ENCODE measurements around the gene LRFN2.

Gene LRFN2

DNA sequence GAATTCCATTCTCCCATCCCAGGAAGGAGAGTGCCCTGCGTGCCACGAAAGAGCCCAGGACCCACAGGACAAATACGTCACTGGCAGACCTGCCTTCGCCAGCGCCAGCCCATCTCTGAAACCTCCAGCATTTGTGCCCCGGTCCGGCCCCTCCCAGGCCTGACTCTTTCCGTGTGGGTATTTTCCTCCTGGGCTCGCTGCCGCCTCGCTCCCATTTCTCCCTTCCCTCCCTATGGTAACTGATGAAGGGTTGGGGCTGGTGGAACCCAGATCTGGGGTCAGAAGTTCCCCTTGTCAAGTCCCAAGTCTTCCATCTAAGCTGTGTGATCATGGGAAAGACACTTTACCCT is 208.5 kb downstream of the LRFN2 start:
- DNase-seq (ENCODE audit: low read depth in 2 of 2): no peak

DNA sequence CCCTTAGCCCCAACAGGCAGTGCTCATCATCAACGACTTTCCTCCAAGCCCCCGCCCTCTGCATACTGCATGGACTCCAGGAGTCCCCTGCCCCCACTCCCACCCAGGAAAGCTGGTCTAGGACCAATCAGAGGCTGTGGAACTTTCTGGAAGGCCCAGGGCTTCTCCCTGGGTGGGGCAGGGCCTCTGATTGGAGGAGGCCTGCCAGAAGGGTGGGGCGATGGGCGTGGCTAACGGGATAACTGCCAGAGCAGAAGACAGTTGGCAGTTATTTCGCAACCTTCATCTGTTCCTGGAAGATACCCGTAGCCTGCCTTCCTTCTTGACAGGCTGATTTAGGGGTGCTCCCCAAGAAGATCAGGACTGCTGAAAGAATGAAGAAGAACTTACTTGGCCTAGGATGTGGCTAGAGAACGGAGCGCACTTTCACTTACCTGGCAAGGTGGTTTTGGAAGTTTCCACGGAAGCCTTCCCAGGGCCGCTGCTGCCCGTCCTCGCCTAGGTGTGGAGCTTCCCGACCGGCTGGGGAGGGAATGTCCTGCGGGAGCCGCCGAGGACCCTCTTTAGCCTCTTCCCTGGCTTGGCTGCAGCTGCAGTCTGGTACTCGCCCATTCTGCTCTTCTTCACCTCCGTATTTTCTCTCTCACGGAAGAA is 209.0 kb downstream of the LRFN2 start:
- DNase-seq (ENCODE audit: low read depth in 2 of 2): no peak

DNA sequence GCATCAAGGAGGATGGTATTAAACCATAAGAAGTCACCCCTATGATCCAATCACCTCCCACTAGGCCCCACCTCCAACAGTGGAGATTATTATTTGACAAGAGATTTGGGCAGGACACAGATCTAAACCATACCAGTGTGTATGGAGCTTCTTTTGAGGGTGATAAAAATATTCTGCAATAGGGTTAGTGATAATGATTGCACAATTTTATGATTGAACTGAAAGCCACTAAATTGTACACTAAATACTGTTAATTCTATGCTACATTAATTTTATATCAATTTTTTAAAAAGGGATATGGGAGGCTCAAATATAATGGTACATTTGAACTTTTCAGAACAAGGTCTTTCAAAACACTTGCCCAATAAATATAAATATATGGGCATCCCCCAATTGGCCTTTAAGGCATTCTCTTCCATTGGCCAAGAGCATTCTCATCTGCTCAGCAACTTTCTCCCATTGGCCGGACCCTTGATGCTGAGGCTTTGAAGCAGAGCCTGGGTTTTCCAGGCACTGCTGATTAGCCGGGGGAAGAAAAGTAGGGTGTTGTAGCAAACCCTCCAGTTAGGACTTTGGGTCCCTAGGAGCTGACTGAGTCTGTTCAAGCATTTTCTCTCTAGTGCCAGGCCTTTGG is 209.9 kb downstream of the LRFN2 start:
- no peak for DNase-seq (ENCODE audit: low read depth in 2 of 2)

DNA sequence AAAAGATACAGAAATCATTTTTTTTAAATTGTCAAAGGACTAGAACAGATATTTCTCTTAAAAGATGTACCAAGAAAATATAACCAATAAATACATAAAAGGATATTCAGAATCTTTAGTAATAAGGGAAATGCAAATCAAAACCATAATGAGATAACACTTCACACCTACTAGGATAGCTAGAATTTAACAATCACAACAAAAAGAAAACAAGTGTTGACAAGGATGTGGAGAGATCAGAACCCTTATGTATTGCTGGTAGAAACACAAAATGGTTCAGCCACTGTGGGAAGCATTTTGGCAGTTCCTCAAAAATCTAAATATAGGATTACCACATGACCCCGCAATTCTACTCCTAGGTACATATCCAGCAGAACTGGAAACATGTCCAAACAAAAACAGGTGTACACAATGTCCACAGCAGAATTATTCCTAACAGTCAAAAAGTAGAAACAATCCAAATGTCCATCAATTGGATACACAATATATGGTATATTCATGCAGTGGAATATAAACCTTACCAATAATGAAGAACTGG is 211.0 kb downstream of the LRFN2 start:
- no peak for DNase-seq (ENCODE audit: low read depth in 2 of 2)

DNA sequence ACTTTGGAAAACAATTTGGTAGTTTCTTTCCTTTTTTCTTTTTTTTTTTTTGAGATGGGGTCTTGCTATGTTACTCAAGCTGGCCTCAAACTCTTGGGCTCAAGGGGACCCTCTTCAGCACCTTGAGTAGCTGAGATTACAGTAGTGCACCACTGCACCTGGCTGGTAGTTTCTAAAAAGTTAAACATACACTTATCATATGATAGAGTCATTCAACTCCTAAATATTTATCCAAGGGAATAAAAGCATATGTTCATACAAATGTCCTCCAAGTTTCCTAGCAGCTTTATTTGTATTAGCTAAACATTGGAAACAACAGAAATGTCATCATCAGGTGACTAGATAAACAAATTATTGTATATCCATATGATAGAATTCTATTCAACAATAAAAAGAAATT is 213.9 kb downstream of the LRFN2 start:
- no peak for DNase-seq (ENCODE audit: low read depth in 2 of 2)

DNA sequence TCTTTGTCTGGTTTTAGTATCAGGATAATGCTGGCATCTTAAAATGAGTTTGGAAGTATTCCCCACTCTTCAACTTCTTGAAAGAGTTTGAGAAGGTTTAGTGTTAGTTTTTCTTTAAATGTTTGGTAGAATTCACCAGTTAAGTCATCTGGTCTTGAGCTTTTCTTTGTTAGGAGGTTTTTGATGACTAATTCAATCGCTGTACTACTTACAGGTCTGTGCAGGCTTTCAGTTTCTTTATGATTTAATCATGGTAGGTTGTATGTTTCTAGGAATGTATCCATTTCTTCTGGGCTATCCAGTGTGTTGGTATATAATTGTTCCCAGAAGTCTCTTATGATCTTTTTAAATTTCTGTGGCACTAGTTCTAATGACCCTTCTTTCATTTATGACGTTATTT is 215.5 kb downstream of the LRFN2 start:
- no peak for DNase-seq (ENCODE audit: low read depth in 2 of 2)

DNA sequence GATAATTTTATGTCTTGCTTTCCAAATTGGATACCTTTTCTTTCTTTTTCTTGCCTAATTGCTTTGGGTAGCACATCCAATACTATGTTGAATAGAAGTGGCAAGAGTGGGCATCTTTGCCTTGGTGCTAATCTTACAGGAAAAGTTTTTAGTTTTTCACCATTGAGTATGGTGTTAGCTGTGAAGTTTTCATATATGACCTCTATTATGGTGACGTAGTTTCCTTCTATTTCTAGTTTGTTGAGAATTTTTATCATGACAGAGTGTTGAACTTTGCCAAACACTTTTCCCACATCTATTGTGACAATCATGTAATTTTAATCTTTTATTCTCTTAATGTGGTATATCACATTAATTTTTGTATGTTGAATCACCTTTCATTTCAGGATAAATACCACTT is 216.1 kb downstream of the LRFN2 start:
- no peak for DNase-seq (ENCODE audit: low read depth in 2 of 2)

DNA sequence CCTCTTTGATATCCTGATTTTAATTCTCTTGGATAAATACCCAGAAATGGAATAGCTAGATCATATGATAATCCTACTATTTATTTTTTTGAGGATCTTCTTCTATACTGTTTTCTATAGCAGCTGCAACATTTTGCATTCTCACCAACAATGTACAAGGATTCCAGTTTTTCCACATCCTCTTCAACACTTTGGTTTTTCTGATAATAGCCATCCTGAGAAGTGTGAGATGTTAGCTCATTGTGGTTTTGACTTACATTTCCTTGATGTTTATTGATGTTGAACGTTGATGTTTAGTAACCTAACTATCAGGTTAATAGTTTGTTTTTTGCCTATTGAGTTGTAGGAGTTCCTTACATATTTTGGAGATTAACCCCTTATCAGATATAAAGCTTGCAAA is 217.3 kb downstream of the LRFN2 start:
- no peak for DNase-seq (ENCODE audit: low read depth in 2 of 2)

DNA sequence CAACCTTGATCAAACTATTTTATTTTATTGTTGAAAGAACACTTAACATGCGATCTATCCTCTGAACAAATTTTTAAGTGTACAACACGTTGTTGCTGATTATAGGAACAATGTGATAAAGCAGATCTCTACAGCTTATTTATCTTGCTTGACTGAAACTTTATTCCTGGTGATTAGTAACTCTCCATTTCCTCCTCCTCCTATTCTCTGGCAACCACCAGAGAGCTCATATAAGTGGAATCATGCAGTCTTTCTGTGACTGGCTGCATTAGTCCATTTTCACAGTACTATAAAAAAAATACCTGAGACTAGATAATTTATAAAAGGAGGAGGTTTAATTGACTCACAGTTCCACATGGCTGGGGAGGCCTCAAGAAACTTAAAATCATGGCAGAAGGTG is 218.1 kb downstream of the LRFN2 start:
- DNase-seq (ENCODE audit: low read depth in 2 of 2): no peak

DNA sequence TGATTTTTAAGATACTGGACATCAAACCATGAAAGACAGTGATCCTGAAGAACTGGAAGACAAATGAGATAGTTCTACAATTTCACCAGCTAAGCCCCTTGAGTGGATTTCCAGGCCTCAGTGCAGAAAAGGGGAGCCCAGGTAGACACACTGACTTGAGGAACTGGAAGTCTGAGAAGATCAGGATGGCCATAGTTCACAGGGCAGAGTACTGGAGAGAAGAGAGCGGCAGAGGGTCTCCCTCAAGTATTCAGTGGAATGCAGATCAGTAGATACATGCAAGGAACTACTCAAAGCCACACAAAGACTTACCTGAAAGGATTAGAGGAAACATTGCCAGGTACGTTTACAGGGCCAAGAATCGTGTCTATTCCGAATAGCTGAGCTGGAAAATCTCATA is 224.3 kb downstream of the LRFN2 start:
- no peak for DNase-seq (ENCODE audit: low read depth in 2 of 2)

DNA sequence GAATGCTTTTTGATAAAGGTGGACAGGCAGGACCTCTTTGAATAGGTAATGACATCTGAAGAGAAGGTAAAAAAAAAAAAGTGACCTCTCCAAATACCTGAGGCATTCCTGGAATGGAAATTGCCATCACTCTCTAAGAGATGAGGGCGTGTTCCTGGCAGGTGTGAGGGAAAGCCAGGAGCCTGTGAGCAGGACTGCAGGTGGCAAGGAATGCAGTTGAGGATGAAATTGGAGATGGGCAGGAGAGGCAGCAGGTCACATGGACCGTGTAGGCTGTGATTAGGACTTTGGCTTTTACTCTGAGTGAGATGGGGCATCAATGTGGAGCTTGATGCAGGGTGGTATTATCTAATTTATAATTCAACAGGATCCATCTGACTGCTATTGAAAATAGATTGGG is 227.4 kb downstream of the LRFN2 start:
- no peak for DNase-seq (ENCODE audit: low read depth in 2 of 2)

DNA sequence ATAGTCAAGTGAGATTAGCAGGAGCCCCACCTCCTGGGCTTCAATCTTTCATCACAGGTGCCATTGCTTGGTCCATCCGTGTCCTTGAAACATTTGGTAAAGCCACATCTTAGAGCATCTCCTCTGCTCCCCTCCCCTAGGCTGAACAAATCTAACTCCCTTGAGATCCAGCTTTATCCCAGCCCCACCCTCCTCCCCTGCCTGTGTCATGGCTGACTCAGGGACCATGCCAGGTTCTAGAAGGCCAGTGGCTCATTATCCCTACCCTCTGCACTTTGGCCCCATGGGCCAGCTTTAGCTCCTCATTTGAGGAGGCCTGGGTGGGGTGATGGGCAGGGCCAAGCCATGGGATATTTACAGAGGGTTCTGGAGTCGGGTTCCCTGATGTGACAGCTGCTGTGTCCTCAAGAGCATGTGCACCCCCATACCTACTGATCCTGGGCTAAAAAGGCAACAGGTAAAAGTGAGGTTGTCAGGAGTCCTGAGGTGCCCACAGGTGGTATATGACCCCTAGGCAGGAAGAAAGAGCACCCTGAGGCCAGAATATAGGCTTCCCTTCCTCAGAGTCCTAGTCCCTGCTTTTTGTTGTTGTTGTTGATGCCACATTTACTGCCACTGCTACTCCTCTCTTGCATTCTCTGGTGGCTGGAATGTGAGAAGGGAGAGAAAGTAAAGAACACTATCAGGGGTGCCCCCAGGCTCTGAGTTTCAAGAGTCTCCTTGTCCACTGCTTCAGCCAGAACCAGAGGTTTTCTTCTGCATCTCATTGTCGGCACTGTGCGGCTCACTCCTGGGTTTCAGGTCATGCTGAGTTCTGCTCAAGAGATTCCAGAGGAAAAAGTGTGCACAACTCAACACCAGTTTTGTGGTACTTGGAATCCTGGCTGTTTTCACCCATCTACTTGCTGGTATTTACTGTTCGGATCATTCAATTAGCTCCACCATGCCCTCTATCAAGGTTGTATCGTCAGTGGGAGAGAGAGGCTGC is 228.4 kb downstream of the LRFN2 start:
- no peak for DNase-seq (ENCODE audit: low read depth in 2 of 2)

DNA sequence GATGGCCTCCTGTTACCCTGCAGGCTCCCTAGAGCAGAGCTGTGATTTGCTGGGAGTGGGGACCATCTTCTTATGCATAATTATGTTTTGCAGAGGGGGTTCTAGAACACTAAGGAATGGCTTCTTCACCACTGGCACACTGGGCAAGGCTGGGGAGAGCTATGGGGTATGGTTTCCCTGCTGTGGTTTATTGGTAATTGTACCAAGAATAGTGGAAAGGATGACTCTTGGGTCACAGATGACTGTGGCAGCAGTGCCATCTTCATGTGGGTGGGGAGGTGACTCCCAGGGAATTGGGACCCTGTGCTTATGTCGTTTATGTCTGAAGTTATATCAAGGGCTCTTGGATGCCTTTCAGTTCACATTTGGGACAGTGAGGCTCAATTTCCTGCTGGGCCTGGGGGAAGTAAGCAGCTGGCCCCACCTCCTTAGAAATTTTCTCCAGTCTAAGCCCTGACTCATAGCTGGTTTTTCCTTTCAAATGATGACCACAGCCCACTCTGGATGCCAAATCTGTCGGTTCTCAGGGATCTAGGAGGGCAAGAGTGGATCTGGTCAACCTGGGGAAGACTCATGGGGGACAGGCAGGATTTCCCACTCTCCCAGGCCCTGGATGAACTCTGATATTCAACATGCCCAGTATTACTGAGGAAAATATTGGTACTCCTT is 230.8 kb downstream of the LRFN2 start:
- DNase-seq (ENCODE audit: low read depth in 2 of 2): no peak

DNA sequence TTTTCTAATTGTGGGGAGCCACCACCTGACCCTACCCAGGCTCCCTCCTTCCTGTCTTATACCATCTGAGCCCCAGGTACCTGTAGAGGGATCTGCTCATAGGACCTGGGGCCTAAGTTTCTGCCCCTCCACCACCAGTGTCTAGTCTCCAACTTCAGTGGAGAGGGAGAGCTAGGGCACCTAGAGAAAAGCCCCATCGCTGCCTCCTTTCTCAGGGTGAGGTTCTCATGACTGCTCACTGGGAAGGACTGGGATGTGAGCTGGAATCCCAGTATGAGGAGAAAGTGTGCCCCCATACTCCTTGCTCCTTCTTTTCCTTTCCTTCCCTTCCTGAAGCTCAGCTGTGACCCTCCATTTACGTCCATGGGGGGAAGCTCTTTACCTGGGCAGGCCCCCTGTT is 231.6 kb downstream of the LRFN2 start:
- DNase-seq (ENCODE audit: low read depth in 2 of 2): no peak

DNA sequence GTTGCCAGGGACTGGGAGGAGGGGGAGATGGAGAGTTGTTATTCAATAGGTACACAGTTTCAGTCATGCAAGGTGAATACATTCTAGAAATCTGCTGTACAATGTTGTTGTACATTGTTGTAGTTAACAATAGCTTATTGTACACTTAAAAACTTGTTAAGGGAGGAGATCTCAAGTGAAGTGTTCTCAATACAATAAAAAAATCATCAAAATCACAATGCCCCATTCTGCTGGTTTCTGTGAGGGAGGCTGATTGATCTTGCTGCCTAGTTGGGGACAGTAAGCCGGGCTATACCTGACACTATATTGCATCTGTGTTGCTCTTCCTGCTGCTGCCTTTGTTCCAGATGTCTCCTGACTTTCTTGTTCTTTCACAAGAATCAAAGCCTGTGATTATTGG is 232.1 kb downstream of the LRFN2 start:
- DNase-seq (ENCODE audit: low read depth in 2 of 2): no peak

DNA sequence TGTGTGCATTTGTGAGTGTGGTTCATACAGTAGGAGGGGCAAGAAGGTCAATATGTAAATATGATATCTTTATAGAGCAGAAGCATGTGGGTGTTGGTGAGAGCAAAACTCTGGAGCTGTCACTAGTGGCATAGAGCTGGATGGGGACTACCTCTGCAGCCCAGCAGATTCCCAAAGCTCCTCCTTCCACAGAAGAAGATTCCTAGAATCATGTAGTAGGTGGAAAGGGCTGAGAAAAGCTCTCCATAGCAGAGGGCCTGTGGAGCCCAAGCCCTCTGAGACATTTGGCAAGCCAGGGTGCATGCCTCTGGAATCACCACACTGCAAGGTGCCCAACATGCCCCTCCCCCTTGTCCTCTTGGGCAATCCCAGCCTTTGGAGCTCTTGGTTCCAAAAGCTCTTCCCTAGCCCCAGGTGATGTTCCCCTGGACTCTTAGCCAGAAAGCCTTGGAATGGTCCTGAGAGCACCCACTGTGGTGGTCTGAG is 233.2 kb downstream of the LRFN2 start:
- no peak for DNase-seq (ENCODE audit: low read depth in 2 of 2)

DNA sequence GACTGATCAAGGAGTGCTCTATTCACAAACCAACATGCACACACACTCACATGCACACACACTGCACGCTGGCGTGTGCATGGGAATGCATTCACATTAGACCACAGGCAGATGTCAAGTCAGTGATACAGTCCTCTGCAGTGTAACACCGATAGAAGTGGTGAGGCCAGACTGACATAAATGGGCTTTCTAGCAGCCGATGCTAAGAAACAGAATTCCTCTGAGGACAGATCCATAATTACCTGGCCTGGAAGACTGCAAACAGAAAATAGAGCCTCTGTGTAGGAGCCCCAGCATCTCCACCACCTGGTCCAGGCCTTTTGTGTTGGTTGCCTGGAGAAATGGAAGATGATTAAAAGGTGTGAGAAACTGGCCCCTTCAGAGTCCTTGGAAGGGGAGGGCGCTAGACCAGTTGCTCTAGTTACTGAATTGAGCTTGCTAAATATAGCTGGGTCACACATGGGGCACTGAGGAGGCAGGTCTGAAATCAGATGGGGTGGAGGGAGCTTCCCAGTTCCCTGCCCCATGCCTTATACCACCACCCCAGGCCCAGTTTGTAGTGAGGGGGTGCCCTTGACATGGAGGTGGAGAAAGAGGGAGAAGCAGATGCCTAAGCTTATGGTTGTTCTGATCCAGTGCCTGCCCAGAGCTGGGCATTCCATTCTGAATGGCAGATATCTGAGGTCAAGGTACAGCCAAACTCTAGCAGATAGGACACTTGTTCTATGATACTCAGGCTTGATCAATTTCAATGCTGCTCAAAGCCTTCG is 233.8 kb downstream of the LRFN2 start:
- no peak for DNase-seq (ENCODE audit: low read depth in 2 of 2)

DNA sequence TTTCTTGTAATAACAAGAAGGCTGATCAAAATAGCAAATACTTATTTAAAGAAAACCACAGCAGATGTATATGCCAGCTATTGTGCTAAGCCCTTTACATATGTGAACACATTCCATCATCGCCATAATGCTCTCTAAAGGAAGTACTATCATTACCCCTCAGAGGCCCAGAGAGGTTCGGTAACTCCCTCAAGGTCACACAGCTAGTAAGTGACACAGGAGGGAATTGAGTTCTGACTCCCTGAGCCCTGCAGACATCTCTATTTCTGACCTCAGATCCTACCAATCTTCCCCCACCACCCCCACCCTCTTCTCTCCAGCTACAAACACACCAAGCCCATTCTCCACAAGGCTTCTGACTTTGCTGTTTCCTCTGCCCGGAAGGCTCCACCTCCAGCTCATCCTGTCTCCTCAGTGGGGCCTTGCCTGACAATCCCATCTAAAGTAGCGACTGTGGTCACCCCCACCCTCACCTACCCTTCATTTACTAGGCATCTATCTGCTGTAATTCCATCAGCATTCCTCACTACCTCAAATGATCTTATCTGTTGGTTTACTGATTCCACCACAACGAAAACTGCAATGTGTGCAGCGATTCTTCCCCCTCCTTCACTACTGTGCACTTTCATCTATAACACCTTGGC is 234.5 kb downstream of the LRFN2 start:
- no peak for DNase-seq (ENCODE audit: low read depth in 2 of 2)

DNA sequence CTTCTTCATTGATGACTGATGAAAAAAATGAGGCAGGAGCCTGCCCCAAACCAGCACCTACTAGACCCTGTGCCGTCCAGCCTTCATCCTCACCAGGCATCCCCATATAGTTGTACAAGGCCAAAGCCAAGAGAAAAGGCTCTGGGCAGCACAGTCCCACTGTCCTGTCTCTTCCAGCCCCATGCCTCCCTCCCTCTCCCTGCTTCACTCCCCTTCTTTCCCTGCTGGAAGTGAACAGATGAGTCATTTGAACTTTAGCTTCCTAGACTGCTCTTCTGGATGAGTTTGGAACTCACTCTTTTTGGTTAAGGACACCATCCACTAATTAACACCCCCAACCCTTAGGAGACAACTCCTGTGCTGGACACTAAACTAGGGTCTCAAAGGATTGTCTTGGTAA is 235.2 kb downstream of the LRFN2 start:
- no peak for DNase-seq (ENCODE audit: low read depth in 2 of 2)

DNA sequence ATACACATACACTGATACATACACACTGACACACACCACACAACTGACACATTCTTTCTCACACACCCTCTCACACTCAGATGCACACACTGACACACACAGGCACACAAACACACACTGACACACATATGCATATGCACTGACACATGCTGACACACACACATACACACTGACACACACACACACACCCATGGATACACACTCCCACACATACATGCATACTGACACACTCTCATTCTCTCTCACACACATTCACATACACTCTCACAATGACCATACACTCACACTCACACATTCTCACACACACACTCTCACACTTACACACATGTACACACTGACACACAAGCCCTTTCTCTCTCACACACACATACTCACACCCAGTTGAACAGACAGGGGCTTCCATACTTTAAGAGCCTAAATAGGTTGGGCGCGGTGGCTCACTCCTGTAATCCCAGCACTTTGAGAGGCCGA is 236.4 kb downstream of the LRFN2 start:
- DNase-seq (ENCODE audit: low read depth in 2 of 2): no peak

All from stimulated activated CD8-positive, alpha-beta memory T cell treated with anti-CD3 and anti-CD28 coated beads, Interleukin-15, amount 100 ng/mL, for 48 hours (primary cell).